Measurements from ENCODE around the gene CST3.

- TF ChIP-seq CTCF (IDR thresholded peaks at IDR 0.05; ENCODE audit: low read depth, low read length) (no peak), POLR2A (IDR thresholded peaks at IDR 0.05; ENCODE audit: extremely low read depth, insufficient read length) (no peak), MAX (IDR thresholded peaks at IDR 0.05; ENCODE audit: low read depth, low read length) (no peak), MYC (IDR thresholded peaks at IDR 0.05; ENCODE audit: low read depth, low read length) (no peak)
Measured at GRCh38 chr20:23629017-23629541, 8.7 kb downstream of the CST3 start.
